CD4-positive, CD25-positive, alpha-beta regulatory T cell (primary cell): ENCODE measurements around the gene DNAH6. TPM values are rescaled to one million over a fixed set of nuclear protein-coding genes. Genes with fewer than 3 reads are reported as not detected.

ENCODE experiments used
- ATAC-seq, 2 donors: fragments of 150-1000 bp; cut with Tn5 transposase; one replicate each; pipeline ENCODE4 v1.10.0; 2021; ENCODE audit warnings: low read depth in 2 of 2, moderate number of reproducible peaks in 2 of 2, moderate library complexity in 1 of 2
- DNase-seq, 3 donors: peaks; one replicate each; pipeline versions ENCODE4 v3.0.0 to v3.0.0-alpha.2; 2012 to 2022; ENCODE audit warnings: mixed read lengths in 1 of 3
- H3K27ac ChIP-seq: one replicate; pipeline ENCODE4 v1.7.0; 2013; ENCODE audit warnings: mild to moderate bottlenecking, low read length; ENCODE audit not compliant: insufficient read depth, poor library complexity, severe bottlenecking
- H3K27me3 ChIP-seq: one replicate; pipeline ENCODE4 v1.7.0; 2013; ENCODE audit warnings: low read length; ENCODE audit not compliant: control insufficient read depth, insufficient read depth
- H3K36me3 ChIP-seq: one replicate; pipeline ENCODE4 v1.7.0; 2013; ENCODE audit warnings: mild to moderate bottlenecking, low read length, moderate library complexity; ENCODE audit not compliant: control insufficient read depth, insufficient read depth
- H3K4me1 ChIP-seq: 2 replicates; pipeline ENCODE4 v1.7.0; 2013; ENCODE audit warnings: mild to moderate bottlenecking, low read length; ENCODE audit not compliant: insufficient read depth, control insufficient read depth, poor library complexity, severe bottlenecking
- H3K4me3 ChIP-seq: one replicate; pipeline ENCODE4 v1.7.0; 2013; ENCODE audit warnings: low read depth, mild to moderate bottlenecking, low read length, moderate library complexity
- H3K9me3 ChIP-seq, 2 experiments: 1 replicate in 1 of 2; 2 replicates in 1 of 2; pipeline ENCODE4 v1.7.0; 2013; ENCODE audit warnings: low read length in 2 of 2, mild to moderate bottlenecking in 1 of 2, moderate library complexity in 1 of 2; ENCODE audit not compliant: control insufficient read depth in 2 of 2
- H3K27ac Mint-ChIP-seq, 3 donors: one replicate each; pipeline ENCODE4 v1.8.0; 2020 to 2022; ENCODE audit warnings: mild to moderate bottlenecking in 3 of 3, mixed read lengths in 3 of 3, moderate library complexity in 2 of 3
- H3K27me3 Mint-ChIP-seq: one replicate; pipeline ENCODE4 v1.8.0; 2022; ENCODE audit warnings: mild to moderate bottlenecking, mixed read lengths
- H3K36me3 Mint-ChIP-seq: one replicate; pipeline ENCODE4 v1.8.0; 2020; ENCODE audit warnings: mixed read lengths
- H3K4me1 Mint-ChIP-seq, 4 donors: one replicate each; pipeline ENCODE4 v1.8.0; 2020 to 2022; ENCODE audit warnings: mixed read lengths in 4 of 4, mild to moderate bottlenecking in 1 of 4
- H3K4me3 Mint-ChIP-seq, 4 donors: one replicate each; pipeline ENCODE4 v1.8.0; 2020 to 2022; ENCODE audit warnings: mild to moderate bottlenecking in 4 of 4, mixed read lengths in 4 of 4, moderate library complexity in 3 of 4
- H3K9me3 Mint-ChIP-seq, 7 donors: one replicate each; pipeline ENCODE4 v1.8.0; 2020 to 2022; ENCODE audit warnings: mixed read lengths in 7 of 7, mild to moderate bottlenecking in 3 of 7, moderate library complexity in 2 of 7
- polyA plus RNA-seq, 4 donors: library from polyadenylated mRNA; unstranded; fragments of 300-500 nt; fragmentation: Illumina TruSeq; gene quantifications; one replicate each; pipeline ENCODE4 v1.2.3, GENCODE V29; 2021
- total RNA-seq: library from RNA; stranded (reverse); gene quantifications from one replicate; pipeline ENCODE4 v1.2.3, GENCODE V29; 2022

DNAH6 gene
- total and polyA plus RNA-seq, 5 donors from 2014 or later: 0.17 to 1.1 (median 0.52) TPM

DNA sequence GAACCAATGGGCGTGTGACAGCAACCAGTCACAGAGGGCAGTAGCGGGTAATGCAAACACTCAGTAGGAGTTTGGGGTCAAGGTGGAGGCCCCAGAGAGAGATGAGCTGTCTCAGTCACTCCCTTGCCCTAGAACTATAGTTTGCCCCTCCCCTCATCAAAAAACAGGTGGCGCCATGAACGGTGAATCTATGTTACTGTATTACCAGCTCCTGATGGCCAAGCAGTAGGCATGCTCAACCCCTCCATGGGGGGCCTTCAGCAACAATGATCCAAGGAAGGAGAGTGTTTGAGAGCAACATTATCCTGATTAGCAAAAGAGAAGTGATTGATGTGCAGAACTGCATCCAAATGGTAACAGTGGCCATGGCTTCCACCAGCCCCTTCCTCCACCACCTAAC, 334.2 kb downstream of the DNAH6 start:
- H3K27me3 Mint-ChIP-seq: no peaks in the 10 kb centered on the region
- H3K27ac ChIP-seq: peak overlapping the region; percentile 81
- peaks cover 72% of the 10 kb centered on the region for H3K4me1 ChIP-seq
- no peaks in the 10 kb centered on the region for H3K27me3 ChIP-seq
- H3K9me3 Mint-ChIP-seq: peaks cover 0 to 12% (median 2%) of the 10 kb centered on the region in 7 donors
- no peaks in the 10 kb centered on the region for H3K36me3 ChIP-seq
- H3K4me1 Mint-ChIP-seq: peaks cover 30 to 93% (median 72%) of the 10 kb centered on the region in 4 donors
- no peak for ATAC-seq
- peaks cover 0 to 3% of the 10 kb centered on the region in 2 experiments for H3K9me3 ChIP-seq
- peak overlapping the region in 2 of 3 donors; percentile 90 to 94 for H3K27ac Mint-ChIP-seq
- H3K4me3 ChIP-seq: no peak overlapping the region
- H3K4me3 Mint-ChIP-seq: peak overlapping the region in 2 of 4 donors; percentile 33 to 38
- peaks cover 45% of the 10 kb centered on the region for H3K36me3 Mint-ChIP-seq
- no peak for DNase-seq

DNA sequence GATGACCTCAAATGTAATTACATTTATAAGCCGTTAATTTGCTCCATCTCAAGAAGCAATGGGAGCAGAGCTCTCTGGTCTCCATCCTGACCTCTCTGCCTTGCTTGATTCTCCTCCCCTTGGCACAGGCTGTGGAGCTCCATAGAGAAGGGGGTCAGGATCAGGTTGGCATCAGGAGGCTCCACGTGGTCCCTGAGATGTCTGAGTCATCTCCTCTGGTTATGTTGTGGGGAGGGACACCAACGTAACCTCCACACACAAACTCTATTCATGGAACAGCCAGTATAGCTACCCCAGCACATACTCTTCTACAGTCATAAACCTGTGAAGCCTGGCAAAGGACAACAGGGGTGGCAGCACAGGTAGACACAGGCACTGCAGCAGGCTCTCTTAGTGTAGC, 335.6 kb downstream of the DNAH6 start:
- Histone ChIP-seq H3K9me3 (peaks cover 0 to 3% of the 10 kb centered on the region in 2 experiments), H3K4me3 (no peak overlapping the region), H3K27me3 (no peaks in the 10 kb centered on the region), H3K4me1 (peaks cover 72% of the 10 kb centered on the region), H3K36me3 (no peaks in the 10 kb centered on the region), H3K27ac (no peak overlapping the region)
- H3K9me3 Mint-ChIP-seq: peaks cover 0 to 12% (median 2%) of the 10 kb centered on the region in 7 donors
- ATAC-seq (no peak), DNase-seq (no peak)
- H3K36me3 Mint-ChIP-seq: peaks cover 49% of the 10 kb centered on the region
- H3K4me3 Mint-ChIP-seq: peak overlapping the region in 1 of 4 donors; percentile 19
- H3K27ac Mint-ChIP-seq: peak overlapping the region in 2 of 3 donors; percentile 76 to 82
- peaks cover 26 to 93% (median 71%) of the 10 kb centered on the region in 4 donors for H3K4me1 Mint-ChIP-seq
- H3K27me3 Mint-ChIP-seq: no peaks in the 10 kb centered on the region

DNA sequence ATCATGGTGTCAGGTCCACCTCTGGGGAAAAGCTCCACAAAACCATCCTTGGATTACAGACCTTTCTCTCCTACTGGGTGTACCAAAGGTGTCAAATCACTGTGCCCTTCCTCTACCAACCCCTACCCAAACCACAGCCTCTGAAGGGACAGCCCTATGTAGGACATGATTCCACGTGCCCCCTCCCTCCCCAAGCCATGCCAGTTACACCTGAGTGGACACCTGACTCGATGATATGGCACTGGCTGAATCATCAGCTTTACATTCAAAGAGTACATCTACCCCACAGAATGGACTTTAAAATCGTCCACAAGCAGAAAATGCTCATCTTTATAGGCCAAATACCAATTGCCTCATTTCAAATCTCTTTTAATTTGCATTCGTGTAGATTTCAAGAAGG, 338.6 kb downstream of the DNAH6 start:
- peaks cover 0 to 3% of the 10 kb centered on the region in 2 experiments for H3K9me3 ChIP-seq
- Mint-ChIP-seq H3K27me3 (no peaks in the 10 kb centered on the region), H3K9me3 (peaks cover 2 to 12% (median 4%) of the 10 kb centered on the region in 7 donors), H3K4me1 (peaks cover 22 to 93% (median 75%) of the 10 kb centered on the region in 4 donors), H3K36me3 (peaks cover 51% of the 10 kb centered on the region), H3K4me3 (peak overlapping the region; percentile 46 to 87 (median 74)), H3K27ac (peak overlapping the region; percentile 88 to 97 (median 92))
- peaks cover 72% of the 10 kb centered on the region for H3K4me1 ChIP-seq
- H3K27ac ChIP-seq: peak overlapping the region; percentile 71
- H3K36me3 ChIP-seq: no peaks in the 10 kb centered on the region
- H3K27me3 ChIP-seq: no peaks in the 10 kb centered on the region
- ATAC-seq: no peak
- peak overlapping the region; percentile 33 for H3K4me3 ChIP-seq
- no peak for DNase-seq

DNA sequence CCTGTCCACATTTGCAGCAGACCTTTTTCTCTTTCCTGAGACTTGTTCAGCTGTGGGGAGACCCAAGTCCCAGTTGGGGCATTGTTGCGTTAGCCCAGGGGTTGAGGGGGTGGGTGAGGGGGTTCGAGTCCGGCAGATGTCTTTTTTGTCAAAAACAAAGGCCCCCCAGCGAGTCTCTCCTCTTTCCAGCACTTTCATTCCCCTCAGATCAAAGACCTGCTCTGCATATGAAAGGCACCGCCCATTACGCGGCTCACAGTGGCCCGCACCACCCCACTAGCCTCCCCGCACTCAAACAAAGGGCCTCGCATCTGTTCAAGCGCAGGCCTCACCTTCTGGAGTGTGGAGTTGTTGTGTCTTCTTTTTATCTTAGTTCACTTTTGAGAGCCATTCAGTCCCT, 339.4 kb downstream of the DNAH6 start:
- peak overlapping the region; percentile 33 for H3K4me3 ChIP-seq
- H3K4me1 ChIP-seq: peaks cover 69% of the 10 kb centered on the region
- H3K36me3 Mint-ChIP-seq: peaks cover 51% of the 10 kb centered on the region
- ATAC-seq (peak in 1 of 2 donors; percentile 45), DNase-seq (no peak)
- peak overlapping the region; percentile 92 to 98 (median 97) for H3K27ac Mint-ChIP-seq
- no peaks in the 10 kb centered on the region for H3K27me3 ChIP-seq
- peaks cover 2 to 12% (median 4%) of the 10 kb centered on the region in 7 donors for H3K9me3 Mint-ChIP-seq
- H3K27ac ChIP-seq: peak overlapping the region; percentile 71
- no peaks in the 10 kb centered on the region for H3K36me3 ChIP-seq
- H3K4me3 Mint-ChIP-seq: peak overlapping the region; percentile 46 to 87 (median 74)
- peaks cover 0 to 3% of the 10 kb centered on the region in 2 experiments for H3K9me3 ChIP-seq
- peaks cover 20 to 93% (median 75%) of the 10 kb centered on the region in 4 donors for H3K4me1 Mint-ChIP-seq
- H3K27me3 Mint-ChIP-seq: no peaks in the 10 kb centered on the region

DNA sequence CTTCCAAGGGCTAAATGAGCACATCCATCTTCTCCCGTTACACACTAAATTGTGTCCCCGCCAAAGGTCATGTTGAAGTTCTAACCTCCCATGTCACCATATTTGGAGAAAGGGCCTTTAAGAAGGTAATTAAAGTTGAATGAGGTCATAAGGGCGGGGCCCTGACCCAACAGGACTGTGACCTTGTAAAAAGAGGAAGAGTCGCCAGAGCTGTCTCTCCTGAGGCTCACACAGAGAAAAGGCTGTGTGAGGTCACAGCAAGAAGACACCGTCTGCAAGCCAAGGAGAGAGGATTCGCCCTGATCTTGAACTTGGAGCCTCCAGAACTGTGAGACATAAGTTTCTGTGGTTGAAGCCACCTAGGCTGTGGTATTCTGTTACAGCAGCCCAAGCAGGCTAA, 340.5 kb downstream of the DNAH6 start:
- H3K36me3 ChIP-seq: no peaks in the 10 kb centered on the region
- H3K4me1 Mint-ChIP-seq: peaks cover 20 to 93% (median 74%) of the 10 kb centered on the region in 4 donors
- peak overlapping the region; percentile 92 to 97 (median 93) for H3K27ac Mint-ChIP-seq
- H3K9me3 ChIP-seq: peaks cover 0 to 3% of the 10 kb centered on the region in 2 experiments
- peaks cover 74% of the 10 kb centered on the region for H3K4me1 ChIP-seq
- H3K27ac ChIP-seq: peak overlapping the region; percentile 71
- H3K36me3 Mint-ChIP-seq: peaks cover 42% of the 10 kb centered on the region
- ATAC-seq (peak; percentile 30 to 49), DNase-seq (peak in 1 of 3 donors; percentile 61)
- peak overlapping the region; percentile 46 to 87 (median 72) for H3K4me3 Mint-ChIP-seq
- no peaks in the 10 kb centered on the region for H3K27me3 Mint-ChIP-seq
- H3K9me3 Mint-ChIP-seq: peaks cover 2 to 12% (median 4%) of the 10 kb centered on the region in 7 donors
- peak overlapping the region; percentile 14 for H3K4me3 ChIP-seq
- H3K27me3 ChIP-seq: no peaks in the 10 kb centered on the region

DNA sequence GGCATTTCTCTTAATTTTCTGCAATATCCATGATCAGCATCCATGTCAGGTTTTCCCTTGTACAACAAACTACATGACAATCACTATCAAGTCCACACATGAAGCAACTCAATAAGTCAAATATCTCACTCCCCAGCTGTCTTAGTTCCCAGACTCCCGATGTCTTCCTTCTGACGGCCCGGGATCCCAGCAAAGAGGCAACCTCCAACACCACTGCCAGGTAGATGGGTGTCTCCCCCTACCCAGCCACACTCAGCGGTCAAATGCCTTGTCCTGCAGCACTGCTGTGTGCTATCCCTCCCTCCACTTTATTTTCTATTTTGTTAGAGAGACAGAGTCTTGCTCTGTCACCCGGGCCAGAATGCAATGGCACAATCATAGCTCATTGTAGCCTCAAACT, 341.3 kb downstream of the DNAH6 start:
- Mint-ChIP-seq H3K27me3 (no peaks in the 10 kb centered on the region), H3K4me3 (peak overlapping the region; percentile 46 to 87 (median 72))
- DNase-seq: no peak

DNA sequence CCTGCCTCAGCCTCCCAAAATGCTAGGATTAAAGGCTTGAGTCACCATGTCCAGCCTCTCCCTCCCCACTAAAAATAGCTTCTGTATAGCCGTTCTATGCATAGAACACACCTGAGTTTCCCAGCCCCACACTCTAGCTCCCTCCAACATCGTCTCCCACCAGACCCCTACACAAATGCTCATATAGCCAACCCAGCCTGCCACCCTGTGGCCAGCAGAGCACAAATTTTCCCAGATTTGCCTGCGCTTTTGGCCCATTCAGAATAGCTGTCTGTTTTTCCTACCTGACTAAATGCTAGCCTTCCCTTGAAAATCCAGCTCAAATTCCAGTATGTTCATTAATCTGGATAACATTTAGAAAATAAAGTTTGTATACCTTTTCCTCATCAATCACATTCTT, 341.8 kb downstream of the DNAH6 start:
- peaks cover 83% of the 10 kb centered on the region for H3K4me1 ChIP-seq
- H3K36me3 ChIP-seq: no peaks in the 10 kb centered on the region
- peaks cover 0 to 3% of the 10 kb centered on the region in 2 experiments for H3K9me3 ChIP-seq
- Mint-ChIP-seq H3K36me3 (peaks cover 32% of the 10 kb centered on the region), H3K27ac (peak overlapping the region; percentile 92 to 97 (median 97)), H3K27me3 (no peaks in the 10 kb centered on the region), H3K4me3 (peak overlapping the region in 3 of 4 donors; percentile 11 to 84 (median 46)), H3K9me3 (peaks cover 0 to 5% (median 3%) of the 10 kb centered on the region in 7 donors), H3K4me1 (peaks cover 20 to 93% (median 69%) of the 10 kb centered on the region in 4 donors)
- H3K27ac ChIP-seq: peak overlapping the region; percentile 42
- H3K4me3 ChIP-seq: peak overlapping the region; percentile 54
- DNase-seq: no peak
- no peak for ATAC-seq
- no peaks in the 10 kb centered on the region for H3K27me3 ChIP-seq

More for the DNA sequence above, 341.3 kb downstream of the DNAH6 start:
- Mint-ChIP-seq H3K9me3 (peaks cover 1 to 10% (median 4%) of the 10 kb centered on the region in 7 donors), H3K4me1 (peaks cover 20 to 93% (median 71%) of the 10 kb centered on the region in 4 donors), H3K36me3 (peaks cover 34% of the 10 kb centered on the region), H3K27ac (peak overlapping the region; percentile 92 to 97 (median 93))
- no peak for ATAC-seq
- peak overlapping the region; percentile 5 for H3K4me3 ChIP-seq
- H3K27me3 ChIP-seq: no peaks in the 10 kb centered on the region
- no peaks in the 10 kb centered on the region for H3K36me3 ChIP-seq
- H3K4me1 ChIP-seq: peaks cover 81% of the 10 kb centered on the region
- H3K9me3 ChIP-seq: peaks cover 0 to 3% of the 10 kb centered on the region in 2 experiments
- H3K27ac ChIP-seq: peak overlapping the region; percentile 71
